Stimulated activated naive CD8-positive, alpha-beta T cell treated with anti-CD3 and anti-CD28 coated beads, Interleukin-15, amount 100 ng/mL, for 72 hours (primary cell): ENCODE measurements around the gene STPG1.

Source experiments
- ATAC-seq: fragments of 150-1000 bp; cut with Tn5 transposase; 2 replicates; pipeline ENCODE4 v1.10.0; 2021; ENCODE audit warnings: mild to moderate bottlenecking, moderate library complexity
- DNase-seq, 2 donors: peaks; one replicate each; pipeline ENCODE4 v3.0.0; 2021 to 2022
- H3K27ac Mint-ChIP-seq, 2 donors: one replicate each; pipeline ENCODE4 v1.8.0; 2022; ENCODE audit warnings: mild to moderate bottlenecking in 2 of 2, mixed read lengths in 2 of 2, moderate library complexity in 2 of 2
- H3K27me3 Mint-ChIP-seq: one replicate; pipeline ENCODE4 v1.8.0; 2022; ENCODE audit warnings: mixed read lengths
- H3K4me1 Mint-ChIP-seq: one replicate; pipeline ENCODE4 v1.8.0; 2022; ENCODE audit warnings: mild to moderate bottlenecking, mixed read lengths
- H3K4me3 Mint-ChIP-seq, 2 donors: one replicate each; pipeline ENCODE4 v1.8.0; 2022; ENCODE audit warnings: mild to moderate bottlenecking in 2 of 2, mixed read lengths in 2 of 2, moderate library complexity in 1 of 2
- H3K9me3 Mint-ChIP-seq, 2 donors: one replicate each; pipeline ENCODE4 v1.8.0; 2022; ENCODE audit warnings: mixed read lengths in 2 of 2

STPG1 gene

DNA sequence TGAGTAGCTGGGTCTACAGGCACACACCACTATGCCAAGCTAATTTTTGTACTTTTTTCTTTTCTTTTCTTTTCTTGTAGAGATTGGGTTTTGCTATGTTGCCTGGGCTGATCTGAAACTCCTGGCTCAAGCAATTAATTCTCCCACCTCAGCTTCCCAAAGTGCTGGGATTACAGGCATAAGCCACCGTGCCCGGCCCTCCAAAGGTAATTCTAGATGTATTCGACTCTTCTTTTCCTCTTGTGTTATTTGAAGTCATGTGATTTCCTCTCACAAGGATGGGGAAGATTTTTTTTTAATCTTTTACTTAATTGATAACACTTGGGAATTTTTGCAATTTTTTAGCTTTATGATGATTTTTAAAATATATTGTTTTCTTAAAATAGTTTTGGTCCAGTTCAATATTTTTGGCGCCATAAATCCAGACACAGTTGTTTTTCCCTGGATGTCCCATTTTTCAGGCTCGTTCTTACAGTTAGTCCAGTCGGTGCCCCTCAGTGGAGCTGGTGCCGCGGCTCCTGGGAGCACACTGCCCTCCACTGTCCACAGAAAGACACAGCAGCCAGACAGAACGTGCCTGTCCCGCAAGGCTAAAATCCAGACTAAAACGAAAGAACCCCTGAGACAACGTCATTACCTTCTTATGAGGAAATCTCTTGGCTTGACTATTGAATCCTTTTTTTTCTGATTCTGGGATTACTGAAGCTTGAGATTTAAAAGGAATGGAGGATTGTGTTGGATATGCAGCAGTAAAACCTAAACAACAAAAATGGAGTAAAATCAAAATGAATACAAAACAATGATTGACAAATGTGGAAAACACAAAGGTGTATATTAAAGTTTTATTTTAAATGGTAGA, 22.4 kb downstream of the STPG1 start:
- Mint-ChIP-seq H3K4me1 (peaks cover 60% of the 10 kb centered on the region), H3K27ac (peak overlapping the region; percentile 93 to 98)

DNA sequence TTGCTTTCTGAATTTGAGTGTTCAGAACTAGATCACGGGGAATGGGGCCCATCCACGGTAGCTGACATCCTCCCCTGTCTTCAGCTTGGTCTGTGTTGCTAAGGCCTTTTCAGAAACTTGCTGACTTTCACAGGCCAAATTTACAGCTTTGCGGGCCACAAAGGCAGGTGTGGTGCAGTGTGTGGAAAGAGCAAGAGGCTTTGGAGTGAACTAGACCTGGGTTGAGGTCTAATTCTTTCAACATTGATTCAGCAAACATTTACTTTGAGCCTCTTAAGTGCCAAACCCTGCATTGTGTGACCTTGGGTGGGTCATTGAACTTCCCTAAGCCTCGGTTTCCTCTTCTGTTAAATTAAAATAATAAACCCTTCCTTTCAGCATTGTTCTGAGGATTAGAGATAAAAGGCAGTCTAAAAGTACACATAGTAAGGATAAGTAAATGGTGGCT, 24.3 kb downstream of the STPG1 start:
- ATAC-seq (no peak), DNase-seq (no peak)
- no peaks in the 10 kb centered on the region for H3K27me3 Mint-ChIP-seq
- peaks cover 71% of the 10 kb centered on the region for H3K4me1 Mint-ChIP-seq
- no peak overlapping the region for H3K4me3 Mint-ChIP-seq
- H3K27ac Mint-ChIP-seq = no peak overlapping the region
- H3K9me3 Mint-ChIP-seq = no peaks in the 10 kb centered on the region

More for the DNA sequence above, 22.4 kb downstream of the STPG1 start:
- DNase-seq (peak; percentile 67 to 76), ATAC-seq (peak; percentile 72)
- H3K4me3 Mint-ChIP-seq = peak overlapping the region; percentile 83 to 86
- no peaks in the 10 kb centered on the region for H3K27me3 Mint-ChIP-seq
- H3K9me3 Mint-ChIP-seq = no peaks in the 10 kb centered on the region

DNA sequence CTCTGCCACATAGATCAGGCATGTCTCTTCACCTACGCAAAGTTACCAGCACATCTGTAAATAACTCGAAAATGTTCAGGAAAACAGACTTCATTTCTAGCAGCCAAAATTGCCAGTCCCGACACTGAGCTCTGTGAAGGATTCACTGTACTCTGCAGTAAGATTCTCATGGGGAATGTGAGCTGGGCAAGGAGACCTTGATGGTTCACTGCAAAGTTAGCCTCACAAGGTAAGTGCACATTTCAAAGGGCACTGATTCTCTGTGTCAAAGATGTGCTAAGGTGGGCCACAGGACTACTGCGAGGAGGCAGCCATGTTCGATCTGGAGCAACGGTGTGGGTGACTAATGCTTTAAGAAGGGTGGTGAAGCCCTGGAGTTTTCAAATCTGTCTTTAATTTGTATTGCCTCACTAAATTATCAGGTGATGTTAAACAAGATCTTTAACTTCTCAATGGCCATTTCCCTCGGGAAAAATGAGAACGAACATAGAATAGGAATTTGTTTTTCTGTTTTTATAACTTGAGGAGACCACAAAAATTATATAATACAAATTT, 25.2 kb downstream of the STPG1 start:
- Mint-ChIP-seq H3K27ac (no peak overlapping the region), H3K9me3 (no peaks in the 10 kb centered on the region), H3K27me3 (no peaks in the 10 kb centered on the region), H3K4me3 (no peak overlapping the region), H3K4me1 (peaks cover 68% of the 10 kb centered on the region)
- no peak for DNase-seq
- no peak for ATAC-seq

DNA sequence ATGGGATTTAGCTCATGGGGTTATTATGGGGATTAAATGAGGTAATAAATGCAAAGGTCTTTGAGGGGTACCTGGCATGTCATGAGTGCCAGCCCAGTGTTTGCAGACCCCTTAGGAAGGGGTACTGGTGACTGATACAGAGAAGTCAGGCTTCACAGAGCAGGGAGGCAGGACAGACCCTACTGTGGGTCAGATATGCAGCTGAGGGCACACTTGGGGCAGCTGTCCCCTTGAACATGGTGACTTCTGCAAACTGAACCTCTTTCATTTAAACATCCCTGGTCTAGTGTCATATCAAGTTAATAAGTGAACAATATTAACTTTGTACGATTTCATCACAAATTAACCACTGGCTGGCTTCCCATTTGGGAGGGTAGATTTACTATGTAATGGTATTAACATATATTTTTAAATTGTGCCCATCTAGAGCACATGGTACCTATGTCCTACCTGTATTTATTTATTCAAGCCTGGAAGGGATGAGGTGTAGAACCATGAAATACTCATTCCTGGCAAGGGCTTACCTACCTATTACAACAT, 25.9 kb downstream of the STPG1 start:
- Mint-ChIP-seq H3K4me1 (peaks cover 61% of the 10 kb centered on the region), H3K27me3 (no peaks in the 10 kb centered on the region), H3K4me3 (no peak overlapping the region), H3K27ac (no peak overlapping the region), H3K9me3 (no peaks in the 10 kb centered on the region)
- ATAC-seq = no peak
- DNase-seq = no peak

DNA sequence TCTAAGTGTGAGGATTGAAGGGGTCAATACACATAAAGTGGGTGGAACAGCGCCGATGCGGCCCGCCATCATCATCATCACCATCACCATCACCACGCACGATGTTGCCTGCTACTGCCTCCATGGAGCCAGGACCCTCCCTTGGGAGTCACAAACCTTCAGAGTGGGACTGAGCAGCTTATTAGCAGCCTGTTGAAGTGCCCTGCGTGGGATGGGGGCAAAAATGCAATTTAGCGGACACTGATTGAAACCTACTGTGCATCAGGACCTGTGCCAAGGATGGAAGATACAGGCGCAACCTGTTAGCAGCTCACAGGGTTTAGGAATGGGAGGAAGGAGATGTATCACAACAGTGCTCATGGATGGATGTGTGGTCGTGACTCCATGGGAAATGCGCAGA, 26.7 kb downstream of the STPG1 start:
- Mint-ChIP-seq H3K4me1 (peaks cover 53% of the 10 kb centered on the region), H3K9me3 (no peaks in the 10 kb centered on the region), H3K27ac (no peak overlapping the region), H3K27me3 (no peaks in the 10 kb centered on the region), H3K4me3 (no peak overlapping the region)
- DNase-seq (no peak), ATAC-seq (no peak)

DNA sequence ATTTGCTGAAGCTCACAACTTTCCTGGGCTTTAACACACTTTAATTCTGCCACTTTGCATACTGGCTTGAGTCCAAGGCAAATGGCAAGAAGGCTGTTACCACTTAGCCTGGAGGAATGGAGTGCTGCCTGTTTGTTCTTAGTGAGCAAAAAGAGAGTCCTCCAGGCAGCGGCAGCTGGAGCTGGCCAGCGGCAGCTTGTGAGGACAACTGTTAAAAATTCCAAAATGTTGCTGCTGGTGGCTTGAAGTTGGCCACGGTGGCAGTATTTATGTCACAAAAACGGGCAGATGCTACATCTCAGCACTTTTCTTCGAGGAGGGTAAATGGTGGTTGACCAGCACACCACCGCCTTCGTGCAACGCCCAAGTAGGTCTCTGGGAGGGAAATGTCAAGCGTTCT, 27.3 kb downstream of the STPG1 start:
- Mint-ChIP-seq H3K9me3 (no peaks in the 10 kb centered on the region), H3K27me3 (no peaks in the 10 kb centered on the region), H3K4me1 (peaks cover 46% of the 10 kb centered on the region), H3K27ac (peak overlapping the region in 1 of 2 donors; percentile 21), H3K4me3 (no peak overlapping the region)
- ATAC-seq = no peak
- DNase-seq = no peak

DNA sequence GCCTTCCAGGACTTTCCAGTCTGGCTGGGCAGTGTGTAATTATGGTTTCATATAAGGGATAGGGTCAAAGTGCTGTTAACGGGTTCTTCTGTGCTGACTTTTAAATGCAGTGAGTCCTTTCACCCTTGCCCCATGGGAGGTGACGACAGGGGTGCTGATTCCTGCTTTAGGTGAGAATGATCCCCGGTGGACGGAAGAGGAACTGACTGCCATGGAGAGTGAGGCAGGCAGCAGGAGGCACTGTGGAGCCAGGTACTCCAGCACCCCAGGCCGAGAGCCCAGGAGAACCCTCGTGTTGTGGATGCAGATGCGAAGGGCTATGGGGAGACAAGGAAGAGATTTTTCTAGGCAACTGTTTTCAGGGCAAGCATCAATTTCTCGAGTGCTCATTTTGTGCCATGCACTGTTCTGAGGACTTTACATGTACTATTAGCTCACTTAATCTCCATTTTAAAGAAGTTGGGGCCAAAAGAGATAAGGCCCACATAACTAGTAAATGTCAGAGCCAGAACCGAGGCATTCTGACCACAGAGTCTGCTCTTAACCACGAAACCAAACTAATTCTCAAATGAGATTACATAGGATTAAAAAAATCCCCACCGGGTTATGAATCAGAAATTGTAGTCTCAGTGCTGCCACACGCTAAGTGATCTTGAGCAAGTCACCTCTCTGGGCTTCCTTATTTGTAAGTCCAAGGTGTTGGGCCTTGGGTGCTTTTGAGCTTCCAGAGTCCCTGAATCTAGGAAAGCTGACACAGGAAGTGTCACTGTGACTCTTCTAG, 28.2 kb downstream of the STPG1 start:
- DNase-seq (peak; percentile 19 to 42), ATAC-seq (peak; percentile 84)
- peak overlapping the region in 1 of 2 donors; percentile 35 for H3K27ac Mint-ChIP-seq

DNA sequence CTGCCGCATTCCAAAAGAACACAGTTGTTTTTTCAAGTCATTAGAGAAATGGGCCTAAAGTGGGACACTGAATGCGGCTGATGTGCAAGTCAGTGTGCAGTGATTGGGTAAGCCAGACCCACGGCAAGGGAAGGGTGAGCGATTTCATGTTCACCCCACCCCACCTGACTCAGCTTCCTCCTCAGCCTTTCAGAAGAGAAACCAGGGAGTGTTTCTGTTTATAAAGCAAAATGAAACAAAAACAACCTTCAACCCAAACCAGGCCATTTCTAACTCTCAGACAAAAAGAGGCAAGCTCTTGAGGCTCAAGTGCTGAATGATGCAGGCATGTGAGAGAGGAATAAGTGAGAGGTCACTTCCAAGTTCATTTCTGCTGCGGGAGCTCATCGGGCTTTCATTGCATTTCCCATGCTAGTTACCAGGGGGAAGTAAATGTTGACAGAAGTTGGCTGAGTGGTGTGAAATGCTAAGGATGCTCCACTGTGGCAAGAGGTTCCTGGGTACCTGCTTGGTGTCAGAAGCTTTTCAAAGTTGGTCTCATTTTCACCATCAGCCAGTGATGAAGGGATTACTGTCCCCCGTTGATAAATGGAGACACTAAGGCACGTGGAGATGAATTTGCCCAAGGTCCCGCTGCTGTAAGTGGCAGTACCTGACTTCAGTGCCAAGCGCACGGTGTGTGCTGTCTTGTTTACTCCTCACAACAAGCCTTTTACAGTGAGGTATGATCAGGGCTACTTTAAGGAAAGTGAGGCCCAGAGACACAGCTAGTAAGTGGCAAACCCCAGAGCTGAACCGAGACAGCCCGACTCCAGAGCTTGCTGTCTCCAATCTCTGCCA, 29.1 kb downstream of the STPG1 start:
- peak overlapping the region; percentile 31 to 53 for H3K27ac Mint-ChIP-seq
- H3K4me1 Mint-ChIP-seq = peaks cover 31% of the 10 kb centered on the region
- H3K4me3 Mint-ChIP-seq = peak overlapping the region; percentile 18 to 58
- H3K9me3 Mint-ChIP-seq = no peaks in the 10 kb centered on the region
- DNase-seq (peak; percentile 33 to 62), ATAC-seq (peak; percentile 93)
- no peaks in the 10 kb centered on the region for H3K27me3 Mint-ChIP-seq

More for the DNA sequence above, 28.2 kb downstream of the STPG1 start:
- peak overlapping the region; percentile 27 to 46 for H3K4me3 Mint-ChIP-seq
- no peaks in the 10 kb centered on the region for H3K9me3 Mint-ChIP-seq
- no peaks in the 10 kb centered on the region for H3K27me3 Mint-ChIP-seq
- peaks cover 37% of the 10 kb centered on the region for H3K4me1 Mint-ChIP-seq

DNA sequence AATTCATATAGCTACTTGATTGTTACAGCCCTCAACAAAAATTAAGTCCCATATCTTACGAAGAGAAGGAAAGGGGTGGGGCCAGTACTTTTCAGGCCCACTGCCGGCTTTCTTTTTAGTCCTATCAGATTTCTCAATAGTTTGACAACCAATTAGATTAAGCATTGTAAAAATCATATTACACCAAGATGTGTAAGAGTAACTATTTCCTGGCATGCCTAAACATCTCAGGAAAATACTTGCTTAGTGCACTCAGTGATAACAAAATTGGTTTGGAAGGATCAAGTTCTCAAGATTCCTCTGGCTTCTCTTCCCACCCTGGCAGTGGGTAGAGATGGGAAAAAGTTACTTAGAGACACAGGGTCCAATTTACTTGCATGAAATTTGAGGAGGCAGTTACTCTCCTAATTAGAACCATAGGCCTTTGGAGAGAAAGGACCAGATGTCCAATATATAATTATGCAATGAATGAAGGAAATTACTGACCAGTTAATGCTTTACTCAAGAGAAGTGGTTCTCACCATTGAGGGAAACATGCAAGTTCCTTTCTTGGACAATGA, 30.1 kb downstream of the STPG1 start:
- no peak overlapping the region for H3K27ac Mint-ChIP-seq
- no peak for DNase-seq
- no peak overlapping the region for H3K4me3 Mint-ChIP-seq
- ATAC-seq = no peak
- H3K27me3 Mint-ChIP-seq = no peaks in the 10 kb centered on the region
- H3K4me1 Mint-ChIP-seq = peaks cover 31% of the 10 kb centered on the region
- H3K9me3 Mint-ChIP-seq = no peaks in the 10 kb centered on the region

DNA sequence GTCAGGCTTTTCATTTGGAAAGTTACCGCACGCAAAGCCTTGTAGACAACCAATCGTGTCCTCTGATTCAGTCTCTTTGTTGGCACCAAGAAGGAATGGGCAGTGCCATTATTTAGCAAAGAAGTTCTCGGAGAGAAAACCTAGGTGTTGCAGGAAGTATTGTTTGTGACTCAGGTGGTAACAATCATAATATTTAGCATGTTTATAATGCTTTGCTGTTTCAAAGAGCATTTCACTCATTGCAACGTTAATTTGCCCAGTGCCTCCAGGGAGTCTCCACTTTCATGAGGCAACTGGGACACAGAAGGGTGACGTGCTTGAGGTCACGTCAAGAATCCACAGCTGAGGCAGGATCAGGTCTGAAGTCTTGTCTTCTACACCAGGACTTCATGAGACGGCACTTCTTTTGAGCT, 31.4 kb downstream of the STPG1 start:
- Mint-ChIP-seq H3K27ac (no peak overlapping the region), H3K4me1 (peaks cover 31% of the 10 kb centered on the region), H3K4me3 (no peak overlapping the region), H3K27me3 (no peaks in the 10 kb centered on the region), H3K9me3 (no peaks in the 10 kb centered on the region)
- DNase-seq = no peak
- no peak for ATAC-seq

DNA sequence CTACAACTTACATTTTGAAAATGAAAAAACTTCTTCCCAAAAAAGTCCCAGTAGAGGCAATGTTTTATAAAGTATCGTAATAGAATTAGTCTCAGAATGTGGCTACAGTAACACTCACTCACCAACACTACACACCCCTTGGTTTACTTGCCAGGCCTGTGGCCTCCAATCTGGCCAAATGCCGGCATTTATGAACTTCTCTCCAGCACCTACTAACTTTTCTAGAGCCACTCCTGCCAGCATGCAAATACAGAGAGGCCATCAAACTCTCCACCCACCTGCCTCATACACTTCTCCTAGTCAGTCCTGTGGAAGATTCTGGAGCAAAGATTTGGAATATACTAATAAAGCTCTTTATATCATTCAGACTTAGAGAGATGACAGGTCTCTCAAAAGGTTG, 32.3 kb downstream of the STPG1 start:
- Mint-ChIP-seq H3K9me3 (no peaks in the 10 kb centered on the region), H3K27ac (no peak overlapping the region), H3K4me3 (no peak overlapping the region), H3K27me3 (no peaks in the 10 kb centered on the region), H3K4me1 (peaks cover 25% of the 10 kb centered on the region)
- DNase-seq = no peak
- ATAC-seq = no peak

DNA sequence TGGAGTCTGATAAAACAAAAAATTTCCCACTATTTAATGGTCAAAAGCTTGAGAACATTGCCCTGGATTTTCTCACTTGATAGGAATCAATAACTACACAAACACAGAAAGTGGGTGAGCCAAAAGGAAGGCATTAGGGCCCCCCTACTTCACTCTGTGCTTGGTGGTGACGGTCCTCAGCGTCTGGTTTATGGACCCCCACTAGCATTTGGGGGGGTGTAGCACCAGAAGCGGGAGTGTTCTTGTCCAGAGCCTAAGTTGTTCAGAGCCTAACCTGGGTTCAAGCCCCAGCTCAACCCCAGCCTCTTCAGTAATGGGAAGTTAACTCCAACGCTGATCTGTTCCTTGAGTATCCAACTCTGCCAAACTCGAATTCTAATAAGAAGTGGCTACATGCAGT, 33.1 kb downstream of the STPG1 start:
- no peak overlapping the region for H3K27ac Mint-ChIP-seq
- H3K27me3 Mint-ChIP-seq = no peaks in the 10 kb centered on the region
- no peaks in the 10 kb centered on the region for H3K9me3 Mint-ChIP-seq
- DNase-seq (no peak), ATAC-seq (no peak)
- no peak overlapping the region for H3K4me3 Mint-ChIP-seq
- H3K4me1 Mint-ChIP-seq = peaks cover 17% of the 10 kb centered on the region

DNA sequence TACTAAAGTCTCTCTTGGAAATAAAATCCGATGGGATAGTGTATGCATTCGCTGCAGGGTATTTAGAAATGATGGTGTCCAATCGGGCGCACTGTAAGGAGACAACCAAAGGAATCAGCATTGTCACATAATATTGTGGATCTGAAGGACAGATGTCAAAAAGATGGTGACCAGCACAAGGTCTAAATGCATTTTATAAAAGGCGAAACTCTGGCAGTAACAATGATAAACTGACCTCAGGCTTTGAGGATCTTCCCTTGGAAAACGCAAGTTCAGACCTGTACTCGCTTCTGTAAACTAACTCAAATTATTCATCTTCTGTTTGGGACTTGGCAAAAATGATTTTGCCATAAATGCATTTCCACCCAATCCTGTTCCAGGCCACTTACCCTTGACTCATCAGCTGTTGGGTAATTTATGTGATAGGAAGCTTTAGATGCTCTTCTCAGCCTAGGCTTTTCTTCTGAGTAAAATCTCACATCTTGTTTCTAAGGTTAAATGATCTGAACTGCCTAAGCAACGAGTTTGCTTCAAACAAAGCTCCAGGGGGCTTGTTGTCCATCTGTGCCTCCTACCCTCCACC, 33.8 kb downstream of the STPG1 start:
- H3K4me3 Mint-ChIP-seq = no peak overlapping the region
- H3K9me3 Mint-ChIP-seq = no peaks in the 10 kb centered on the region
- no peak overlapping the region for H3K27ac Mint-ChIP-seq
- H3K27me3 Mint-ChIP-seq = no peaks in the 10 kb centered on the region
- DNase-seq (no peak), ATAC-seq (no peak)
- peaks cover 10% of the 10 kb centered on the region for H3K4me1 Mint-ChIP-seq
